ENCODE measurements around the gene IRS2. TPM values are rescaled to one million over a fixed set of nuclear protein-coding genes. Genes with fewer than 3 reads are reported as not detected.

The IRS2 gene
- total RNA-seq, 2 donors from 2014 or later = 90.1 to 101 TPM

GRCh38 chr13:109725995-109726637, 60.3 kb downstream of the IRS2 start:
- no peak overlapping the region for H3K4me3 Mint-ChIP-seq
- peaks cover 9% of the 10 kb centered on the region for H3K4me1 Mint-ChIP-seq
- no peaks in the 10 kb centered on the region for H3K9me3 ChIP-seq (ENCODE audit: control insufficient read depth, low read length, poor library complexity, severe bottlenecking)
- no peak for ATAC-seq
- DNase-seq = no peak
- peaks cover 6% of the 10 kb centered on the region for H3K36me3 Mint-ChIP-seq (ENCODE audit: low read depth)
- H3K27me3 Mint-ChIP-seq = peaks cover 38% of the 10 kb centered on the region
- no peak overlapping the region for H3K27ac Mint-ChIP-seq

DNA sequence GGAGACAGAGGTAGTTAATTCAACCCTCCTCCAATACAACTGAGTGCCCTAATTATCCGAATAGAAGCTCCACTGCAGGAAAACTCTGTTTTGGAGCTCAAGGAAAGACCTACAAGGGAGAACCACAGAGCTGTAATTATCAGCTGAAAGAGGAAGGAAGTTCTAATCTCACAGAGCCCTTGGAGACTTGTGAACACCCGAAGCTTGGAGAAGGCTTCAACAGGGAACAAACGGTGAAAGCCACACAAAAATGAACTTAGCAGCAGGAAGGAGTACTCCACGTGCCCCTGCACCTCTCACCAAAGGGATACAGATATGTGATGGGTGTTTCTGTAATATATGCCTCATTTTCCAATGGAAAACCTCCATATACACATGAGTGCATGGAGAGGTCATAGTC, 61.1 kb downstream of the IRS2 start:
- Mint-ChIP-seq H3K4me1 (peaks cover 9% of the 10 kb centered on the region), H3K27me3 (peaks cover 40% of the 10 kb centered on the region), H3K4me3 (no peak overlapping the region), H3K36me3 (ENCODE audit: low read depth) (peaks cover 6% of the 10 kb centered on the region), H3K27ac (no peak overlapping the region)
- ATAC-seq = no peak
- no peak for DNase-seq
- no peaks in the 10 kb centered on the region for H3K9me3 ChIP-seq (ENCODE audit: control insufficient read depth, low read length, poor library complexity, severe bottlenecking)

DNA sequence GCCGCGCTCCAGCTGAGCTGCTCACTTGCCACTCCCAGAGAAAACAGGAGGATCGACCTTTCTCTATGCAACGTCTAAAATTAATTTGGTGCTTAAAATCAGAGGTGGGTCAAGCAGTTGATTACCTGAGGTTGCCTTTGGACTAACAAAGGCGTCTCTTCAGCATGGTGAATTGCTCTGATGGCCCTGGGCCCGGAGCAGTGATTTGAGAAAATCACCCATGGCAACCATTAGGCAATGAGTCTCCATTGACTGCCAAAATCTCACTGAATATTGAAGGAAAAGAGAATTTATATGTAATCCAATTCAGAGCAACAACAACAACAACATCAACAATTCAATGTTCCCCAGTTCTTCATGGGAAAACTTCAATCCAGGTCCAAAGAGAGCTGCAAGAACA, 61.8 kb downstream of the IRS2 start:
- DNase-seq (no peak), ATAC-seq (no peak)
- Mint-ChIP-seq H3K27me3 (peaks cover 42% of the 10 kb centered on the region), H3K27ac (no peak overlapping the region), H3K4me3 (no peak overlapping the region), H3K4me1 (peaks cover 13% of the 10 kb centered on the region), H3K36me3 (ENCODE audit: low read depth) (peaks cover 6% of the 10 kb centered on the region)
- no peaks in the 10 kb centered on the region for H3K9me3 ChIP-seq (ENCODE audit: control insufficient read depth, low read length, poor library complexity, severe bottlenecking)

DNA sequence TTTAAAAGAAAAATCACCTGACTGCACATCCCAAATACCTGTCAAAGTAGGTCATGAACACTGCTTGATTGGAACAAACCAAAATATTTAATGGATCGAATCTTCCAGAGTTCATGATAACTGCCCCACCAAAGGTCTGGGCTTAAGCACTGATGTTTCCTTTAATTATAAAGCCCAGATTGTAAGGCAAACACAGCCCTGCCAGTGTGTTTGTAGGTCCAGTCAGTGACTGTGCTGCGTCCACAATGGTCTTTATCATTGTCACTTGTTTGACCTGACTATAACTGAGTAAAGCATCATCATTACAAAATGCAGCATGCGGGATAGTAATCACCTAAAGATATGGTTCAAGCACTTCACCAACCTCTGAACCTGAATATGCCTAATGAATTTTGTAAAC, 63.3 kb downstream of the IRS2 start:
- Mint-ChIP-seq H3K4me3 (no peak overlapping the region), H3K4me1 (peaks cover 11% of the 10 kb centered on the region), H3K27ac (no peak overlapping the region), H3K27me3 (peaks cover 29% of the 10 kb centered on the region), H3K36me3 (ENCODE audit: low read depth) (peaks cover 6% of the 10 kb centered on the region)
- H3K9me3 ChIP-seq (ENCODE audit: control insufficient read depth, low read length, poor library complexity, severe bottlenecking) = no peaks in the 10 kb centered on the region
- no peak for DNase-seq
- ATAC-seq = no peak

DNA sequence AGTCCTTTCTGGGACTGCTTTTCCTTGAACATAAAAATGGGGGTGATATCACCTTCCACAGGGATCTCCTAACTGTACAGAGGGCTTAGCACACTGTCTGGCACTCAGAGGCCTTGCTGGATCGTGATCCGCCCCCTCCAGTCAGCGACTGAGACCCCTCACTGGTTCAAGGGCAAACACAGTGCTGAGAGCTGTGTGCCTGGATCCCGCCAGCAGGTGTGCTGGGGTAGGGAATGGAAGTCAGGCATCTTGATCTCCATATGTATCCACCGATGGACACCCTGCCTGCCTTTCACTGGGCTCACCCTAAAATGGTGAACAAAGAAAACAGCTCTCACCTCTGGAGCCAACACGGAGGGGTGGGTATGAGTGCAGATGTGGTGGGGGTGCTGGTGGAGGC, 64.3 kb downstream of the IRS2 start:
- no peak overlapping the region for H3K27ac Mint-ChIP-seq
- no peak for ATAC-seq
- no peaks in the 10 kb centered on the region for H3K9me3 ChIP-seq (ENCODE audit: control insufficient read depth, low read length, poor library complexity, severe bottlenecking)

GRCh38 chr13:109720758-109721184, 65.6 kb downstream of the IRS2 start:
- peaks cover 9% of the 10 kb centered on the region for H3K4me1 Mint-ChIP-seq
- ATAC-seq (no peak), DNase-seq (no peak)
- H3K27ac Mint-ChIP-seq = no peak overlapping the region
- peaks cover 2% of the 10 kb centered on the region for H3K36me3 Mint-ChIP-seq (ENCODE audit: low read depth)
- H3K27me3 Mint-ChIP-seq = peaks cover 21% of the 10 kb centered on the region
- no peak overlapping the region for H3K4me3 Mint-ChIP-seq
- H3K9me3 ChIP-seq (ENCODE audit: control insufficient read depth, low read length, poor library complexity, severe bottlenecking) = no peaks in the 10 kb centered on the region

More for the DNA sequence above, 64.3 kb downstream of the IRS2 start:
- H3K36me3 Mint-ChIP-seq (ENCODE audit: low read depth) = peaks cover 4% of the 10 kb centered on the region
- DNase-seq = no peak
- no peak overlapping the region for H3K4me3 Mint-ChIP-seq
- peaks cover 11% of the 10 kb centered on the region for H3K4me1 Mint-ChIP-seq
- H3K27me3 Mint-ChIP-seq = peaks cover 22% of the 10 kb centered on the region

DNA sequence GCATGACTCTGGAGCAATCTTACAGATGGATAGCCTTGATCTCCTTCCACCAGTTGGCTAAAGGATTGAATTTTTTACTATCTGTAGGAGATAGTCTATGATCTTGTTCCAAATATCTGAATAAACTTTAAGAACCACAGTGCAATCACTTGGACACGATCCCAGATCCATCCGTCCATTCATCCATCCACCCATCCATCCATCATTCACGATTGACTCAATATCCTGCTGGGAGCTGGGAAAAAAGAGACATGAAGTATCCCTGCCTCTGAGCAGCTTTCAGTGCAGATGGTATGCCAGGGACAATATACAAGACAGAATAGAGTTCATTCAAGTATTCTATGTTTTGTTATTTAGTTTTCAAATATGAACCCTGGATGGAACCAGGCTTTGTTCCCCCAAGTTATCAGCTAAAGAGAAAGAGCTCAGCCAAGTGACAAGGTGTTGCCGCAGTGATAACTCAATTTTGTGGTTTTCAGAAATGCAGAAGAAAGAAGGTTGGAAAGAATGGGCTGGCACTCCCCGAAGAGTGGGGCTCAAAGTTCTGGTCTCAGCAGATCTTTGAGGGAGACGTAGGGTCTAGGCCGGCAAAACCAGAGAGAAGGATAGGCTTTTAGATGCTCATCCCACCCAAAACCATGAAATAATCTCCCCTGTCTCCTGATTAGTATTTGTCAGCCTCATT, 66.3 kb downstream of the IRS2 start:
- ATAC-seq (no peak), DNase-seq (no peak)
- H3K27me3 Mint-ChIP-seq = peaks cover 25% of the 10 kb centered on the region
- H3K4me1 Mint-ChIP-seq = peaks cover 5% of the 10 kb centered on the region
- no peak overlapping the region for H3K4me3 Mint-ChIP-seq
- H3K27ac Mint-ChIP-seq = no peak overlapping the region
- H3K9me3 ChIP-seq (ENCODE audit: control insufficient read depth, low read length, poor library complexity, severe bottlenecking) = no peaks in the 10 kb centered on the region
- H3K36me3 Mint-ChIP-seq (ENCODE audit: low read depth) = peaks cover 2% of the 10 kb centered on the region

DNA sequence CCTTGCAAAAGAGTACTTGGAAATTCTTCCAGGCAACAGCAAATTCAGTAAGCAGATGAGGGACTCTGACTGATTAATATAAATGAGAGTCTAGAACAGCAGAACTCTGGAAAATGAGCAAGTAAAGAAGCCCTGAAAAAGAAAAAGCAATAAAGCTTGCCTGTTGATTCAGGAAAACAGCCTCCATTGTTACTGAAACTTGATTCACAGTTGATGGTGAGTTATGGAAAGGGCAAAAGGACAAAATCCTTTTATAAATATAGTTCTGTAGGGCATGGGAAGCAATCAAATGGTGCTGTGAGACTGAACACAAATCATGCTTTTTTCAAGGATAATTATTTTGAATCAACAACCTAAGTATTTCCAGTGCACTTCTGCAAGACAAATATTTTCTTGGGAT, 67.7 kb downstream of the IRS2 start:
- ATAC-seq (no peak), DNase-seq (no peak)
- peaks cover 2% of the 10 kb centered on the region for H3K36me3 Mint-ChIP-seq (ENCODE audit: low read depth)
- no peak overlapping the region for H3K27ac Mint-ChIP-seq
- no peak overlapping the region for H3K4me3 Mint-ChIP-seq
- H3K27me3 Mint-ChIP-seq = peaks cover 27% of the 10 kb centered on the region
- H3K9me3 ChIP-seq (ENCODE audit: control insufficient read depth, low read length, poor library complexity, severe bottlenecking) = no peaks in the 10 kb centered on the region
- peaks cover 4% of the 10 kb centered on the region for H3K4me1 Mint-ChIP-seq

GRCh38 chr13:109717686-109718085, 68.7 kb downstream of the IRS2 start:
- no peak overlapping the region for H3K27ac Mint-ChIP-seq
- H3K9me3 ChIP-seq (ENCODE audit: control insufficient read depth, low read length, poor library complexity, severe bottlenecking) = no peaks in the 10 kb centered on the region
- DNase-seq (no peak), ATAC-seq (no peak)
- H3K4me3 Mint-ChIP-seq = no peak overlapping the region
- H3K27me3 Mint-ChIP-seq = peaks cover 32% of the 10 kb centered on the region
- H3K4me1 Mint-ChIP-seq = peaks cover 4% of the 10 kb centered on the region
- peaks cover 2% of the 10 kb centered on the region for H3K36me3 Mint-ChIP-seq (ENCODE audit: low read depth)

DNA sequence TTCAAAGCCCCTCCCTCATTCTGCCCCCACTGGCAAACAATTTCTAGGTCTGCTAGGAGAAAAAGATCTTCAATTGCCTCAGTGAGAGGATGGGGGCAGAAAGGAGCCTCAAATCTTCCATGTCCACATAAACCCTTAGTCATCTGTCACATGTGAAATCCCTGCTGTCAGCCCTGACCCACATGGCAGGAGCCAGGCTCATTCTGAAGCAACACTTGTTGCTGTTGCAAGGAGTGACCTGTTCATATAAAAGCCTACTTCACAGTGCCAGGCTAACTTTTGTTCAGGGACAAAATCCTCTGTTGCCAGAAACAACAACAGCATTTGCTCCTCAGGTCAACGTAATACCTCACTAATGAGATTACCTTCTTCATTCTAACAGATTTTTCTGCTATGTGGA, 70.5 kb downstream of the IRS2 start:
- DNase-seq = no peak

GRCh38 chr13:109713681-109714080, 72.7 kb downstream of the IRS2 start:
- Mint-ChIP-seq H3K4me3 (no peak overlapping the region), H3K4me1 (no peaks in the 10 kb centered on the region), H3K27me3 (peaks cover 31% of the 10 kb centered on the region), H3K36me3 (ENCODE audit: low read depth) (peaks cover 2% of the 10 kb centered on the region), H3K27ac (no peak overlapping the region)
- ATAC-seq = no peak
- no peaks in the 10 kb centered on the region for H3K9me3 ChIP-seq (ENCODE audit: control insufficient read depth, low read length, poor library complexity, severe bottlenecking)
- DNase-seq = no peak

More for the DNA sequence above, 70.5 kb downstream of the IRS2 start:
- Mint-ChIP-seq H3K27me3 (peaks cover 39% of the 10 kb centered on the region), H3K36me3 (ENCODE audit: low read depth) (peaks cover 2% of the 10 kb centered on the region), H3K27ac (no peak overlapping the region), H3K4me3 (no peak overlapping the region), H3K4me1 (peaks cover 4% of the 10 kb centered on the region)
- no peak for ATAC-seq
- no peaks in the 10 kb centered on the region for H3K9me3 ChIP-seq (ENCODE audit: control insufficient read depth, low read length, poor library complexity, severe bottlenecking)

DNA sequence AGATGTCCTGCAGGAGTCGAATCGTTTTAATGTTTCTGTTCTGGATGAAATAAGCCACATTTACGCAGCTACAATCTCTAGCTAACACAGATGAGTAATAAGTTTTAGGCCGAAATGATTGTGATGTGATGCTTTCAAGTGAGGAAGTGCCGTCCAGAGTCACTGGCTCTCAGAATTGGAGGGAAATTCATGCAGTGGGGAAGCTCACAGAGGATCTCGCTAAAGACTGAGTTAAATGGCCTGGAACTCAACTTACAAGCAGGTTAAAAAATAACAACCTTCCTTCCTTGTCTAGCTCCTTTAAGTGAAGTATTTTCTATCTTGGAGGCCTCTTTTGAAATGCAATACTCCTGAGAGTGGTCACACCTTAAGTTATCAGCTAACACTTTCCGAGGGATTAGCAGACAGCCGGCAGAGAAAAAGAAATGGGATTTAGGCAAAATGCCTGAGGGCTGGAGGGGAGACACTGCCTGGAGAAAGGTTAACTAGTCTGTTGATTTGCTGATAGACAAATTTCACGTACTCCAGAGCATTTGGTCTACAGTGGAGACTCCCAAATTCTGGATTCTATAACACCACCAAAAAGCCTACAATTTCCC, 74.2 kb downstream of the IRS2 start:
- no peak for DNase-seq
- peaks cover 32% of the 10 kb centered on the region for H3K27me3 Mint-ChIP-seq
- no peak for ATAC-seq
- H3K36me3 Mint-ChIP-seq (ENCODE audit: low read depth) = peaks cover 2% of the 10 kb centered on the region
- no peak overlapping the region for H3K27ac Mint-ChIP-seq
- H3K4me1 Mint-ChIP-seq = no peaks in the 10 kb centered on the region
- no peak overlapping the region for H3K4me3 Mint-ChIP-seq
- no peaks in the 10 kb centered on the region for H3K9me3 ChIP-seq (ENCODE audit: control insufficient read depth, low read length, poor library complexity, severe bottlenecking)

DNA sequence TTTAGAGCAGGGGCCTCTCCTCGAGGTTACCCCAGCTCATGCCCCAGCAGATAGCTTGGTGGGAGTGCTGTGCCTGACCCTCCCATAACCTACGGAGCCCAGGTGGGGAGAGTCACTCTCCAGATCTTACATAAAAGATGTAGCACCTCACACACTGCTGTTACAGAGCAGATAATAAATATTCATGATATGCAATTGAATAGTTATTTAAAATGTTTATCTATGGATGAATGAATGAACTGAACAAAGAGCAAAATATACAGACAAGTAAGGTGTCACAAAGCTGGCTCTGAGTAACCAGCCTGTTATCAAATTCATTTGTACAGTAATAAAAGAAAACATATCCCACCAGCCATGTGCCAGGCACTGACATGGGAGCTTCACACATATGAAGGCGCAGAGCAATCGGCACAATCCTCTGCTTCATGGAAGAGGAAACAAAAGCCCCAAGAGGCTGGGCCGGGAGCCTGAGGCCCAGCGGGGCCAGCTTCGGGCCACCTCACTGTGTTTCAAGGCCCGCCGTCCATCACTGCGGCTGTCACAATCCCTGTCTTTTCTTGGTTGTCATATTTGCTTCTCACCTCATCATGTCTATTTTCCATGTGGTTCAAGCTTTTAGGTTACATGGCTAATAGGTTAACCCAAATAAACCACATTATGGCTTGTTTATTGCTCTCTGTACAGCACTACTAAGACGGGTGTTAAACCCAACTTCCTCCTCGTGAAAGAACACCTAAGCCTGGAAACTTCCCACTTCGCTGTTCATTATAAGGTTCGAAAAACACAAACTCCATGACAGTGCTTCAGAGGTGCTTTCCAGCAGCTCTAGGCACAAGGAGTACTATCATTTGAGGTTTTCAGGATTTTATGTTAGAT, 78.4 kb downstream of the IRS2 start:
- H3K27ac Mint-ChIP-seq = no peak overlapping the region
- no peak for DNase-seq

More for the DNA sequence above, 78.4 kb downstream of the IRS2 start:
- Mint-ChIP-seq H3K27me3 (peaks cover 47% of the 10 kb centered on the region), H3K4me1 (peaks cover 10% of the 10 kb centered on the region), H3K4me3 (no peak overlapping the region), H3K36me3 (ENCODE audit: low read depth) (no peaks in the 10 kb centered on the region)
- no peaks in the 10 kb centered on the region for H3K9me3 ChIP-seq (ENCODE audit: control insufficient read depth, low read length, poor library complexity, severe bottlenecking)
- ATAC-seq = no peak
